Activated CD8-positive, alpha-beta memory T cell treated with anti-CD3 and anti-CD28 coated beads for 24 hours (primary cell): Measurements from ENCODE around the gene ARHGEF33.
"Not testable (repeated sequence)": the region's sequence is repeated elsewhere in the genome, so short reads cannot be mapped to it uniquely, and the experiment has no call there.

ENCODE experiments used
- DNase-seq: peaks from one replicate; pipeline ENCODE4 v3.0.0-alpha.2; 2020

ARHGEF33 gene

GRCh38 chr2:38912619-38913018 lies 22.9 kb downstream of the ARHGEF33 start:
- DNase-seq, result no peak

GRCh38 chr2:38922389-38922788 lies 32.7 kb downstream of the ARHGEF33 start:
- DNase-seq, result no peak

GRCh38 chr2:38922902-38923301 lies 33.2 kb downstream of the ARHGEF33 start:
- DNase-seq, result no peak

- DNase-seq, result no peak
These were observed 36.3 kb downstream of the ARHGEF33 start for GRCh38 chr2:38925982-38926381.

- no peak for DNase-seq
These were observed 40.9 kb downstream of the ARHGEF33 start for GRCh38 chr2:38930600-38930999.

- no peak for DNase-seq
These were observed 42.9 kb downstream of the ARHGEF33 start for GRCh38 chr2:38932586-38932985.

GRCh38 chr2:38933653-38934052 lies 44.0 kb downstream of the ARHGEF33 start:
- no peak for DNase-seq

- DNase-seq, result no peak
These were observed 45.1 kb downstream of the ARHGEF33 start for GRCh38 chr2:38934742-38935141.

GRCh38 chr2:38935568-38936172 lies 46.0 kb downstream of the ARHGEF33 start:
- DNase-seq, result no peak

GRCh38 chr2:38936516-38936915 lies 46.8 kb downstream of the ARHGEF33 start:
- DNase-seq, result not testable (repeated sequence)

GRCh38 chr2:38937548-38937947 lies 47.9 kb downstream of the ARHGEF33 start:
- DNase-seq, result no peak

GRCh38 chr2:38940746-38941145 lies 51.1 kb downstream of the ARHGEF33 start:
- no peak for DNase-seq

- DNase-seq, result no peak
These were observed 54.1 kb downstream of the ARHGEF33 start for GRCh38 chr2:38943784-38944183.

GRCh38 chr2:38945372-38945771 lies 55.7 kb downstream of the ARHGEF33 start:
- no peak for DNase-seq

GRCh38 chr2:38945911-38946310 lies 56.2 kb downstream of the ARHGEF33 start:
- no peak for DNase-seq

GRCh38 chr2:38947241-38948239 lies 57.9 kb downstream of the ARHGEF33 start:
- DNase-seq, result peak; percentile 74

GRCh38 chr2:38948387-38948882 lies 58.8 kb downstream of the ARHGEF33 start:
- no peak for DNase-seq

- no peak for DNase-seq
These were observed 59.3 kb downstream of the ARHGEF33 start for GRCh38 chr2:38948995-38949394.

GRCh38 chr2:38951766-38952165 lies 62.1 kb downstream of the ARHGEF33 start:
- DNase-seq, result no peak

GRCh38 chr2:38957972-38958371 lies 68.3 kb downstream of the ARHGEF33 start:
- DNase-seq, result no peak

GRCh38 chr2:38959466-38959865 lies 69.8 kb downstream of the ARHGEF33 start:
- DNase-seq, result no peak

GRCh38 chr2:38959938-38960608 lies 70.4 kb downstream of the ARHGEF33 start:
- no peak for DNase-seq

- DNase-seq, result peak; percentile 76
These were observed 71.1 kb downstream of the ARHGEF33 start for GRCh38 chr2:38960609-38961320.
